HUES48 (cell line): ENCODE results near the gene EFHD1.
"Not testable (repeated sequence)": the region's sequence is repeated elsewhere in the genome, so short reads cannot be mapped to it uniquely, and the experiment has no call there.

Source experiments
- H3K27ac ChIP-seq: one replicate; pipeline ENCODE4 v1.7.0; 2013; ENCODE audit warnings: low read depth, low read length, inconsistent platforms
- H3K27me3 ChIP-seq: 2 replicates; pipeline ENCODE4 v1.6.1; 2013; ENCODE audit warnings: mild to moderate bottlenecking, low read length; ENCODE audit not compliant: control insufficient read depth, insufficient read depth
- H3K36me3 ChIP-seq: 2 replicates; pipeline ENCODE4 v1.6.1; 2013; ENCODE audit warnings: low read length; ENCODE audit not compliant: control insufficient read depth, insufficient read depth
- H3K4me1 ChIP-seq: 2 replicates; pipeline ENCODE4 v1.6.1; 2013; ENCODE audit warnings: mild to moderate bottlenecking, low read length; ENCODE audit not compliant: control insufficient read depth, insufficient read depth
- H3K4me3 ChIP-seq: 2 replicates; pipeline ENCODE4 v1.5.1; 2013; ENCODE audit warnings: mild to moderate bottlenecking, low read depth, low read length
- H3K9ac ChIP-seq: 2 replicates; pipeline ENCODE4 v1.6.1; 2013; ENCODE audit warnings: mild to moderate bottlenecking, low read depth, low read length, moderate library complexity
- H3K9me3 ChIP-seq: 2 replicates; pipeline ENCODE4 v1.6.1; 2013; ENCODE audit warnings: low read length; ENCODE audit not compliant: control insufficient read depth, insufficient read depth

EFHD1 gene

GRCh38 chr2:232697059-232697806 lies 63.8 kb downstream of the EFHD1 start, which contains the start of gene GIGYF2:
TSS of gene GIGYF2 (plus strand) at chr2:232697331. CDS start at chr2:232735198, 37,867 bp downstream.
- Histone ChIP-seq H3K9ac (peak within 1 kb of the TSS; percentile 85), H3K36me3 (peaks cover 10% of the 10 kb centered on the region; the same call in 1 of the 2 replicates), H3K4me1 (peaks cover 19% of the 10 kb centered on the region), H3K27ac (peak within 1 kb of the TSS; percentile 95), H3K4me3 (peak within 1 kb of the TSS; percentile 95), H3K9me3 (no peaks in the 10 kb centered on the region), H3K27me3 (no peaks in the 10 kb centered on the region)

GRCh38 chr2:232697807-232698110 lies 64.4 kb downstream of the EFHD1 start:
- H3K4me3 ChIP-seq, result peak overlapping the region; percentile 95
- H3K36me3 ChIP-seq, result peaks cover 10% of the 10 kb centered on the region; the same call in 1 of the 2 replicates
- peaks cover 19% of the 10 kb centered on the region for H3K4me1 ChIP-seq
- no peaks in the 10 kb centered on the region for H3K27me3 ChIP-seq
- H3K9me3 ChIP-seq, result no peaks in the 10 kb centered on the region
- H3K27ac ChIP-seq, result peak overlapping the region; percentile 95
- H3K9ac ChIP-seq, result peak overlapping the region; percentile 85

- no peak overlapping the region for H3K9ac ChIP-seq
- H3K36me3 ChIP-seq, result peaks cover 14% of the 10 kb centered on the region
- H3K4me1 ChIP-seq, result peaks cover 19% of the 10 kb centered on the region
- H3K27me3 ChIP-seq, result no peaks in the 10 kb centered on the region
- H3K27ac ChIP-seq, result no peak overlapping the region
- peak overlapping the region; percentile 95 for H3K4me3 ChIP-seq
- no peaks in the 10 kb centered on the region for H3K9me3 ChIP-seq
Measured at GRCh38 chr2:232698556-232699091, 65.2 kb downstream of the EFHD1 start.

GRCh38 chr2:232699110-232699509 lies 65.7 kb downstream of the EFHD1 start:
- H3K27me3 ChIP-seq, result no peaks in the 10 kb centered on the region
- no peaks in the 10 kb centered on the region for H3K9me3 ChIP-seq
- no peak overlapping the region for H3K9ac ChIP-seq
- no peak overlapping the region for H3K27ac ChIP-seq
- peak overlapping the region; percentile 95 for H3K4me3 ChIP-seq
- peaks cover 19% of the 10 kb centered on the region for H3K4me1 ChIP-seq
- peaks cover 18% of the 10 kb centered on the region for H3K36me3 ChIP-seq

GRCh38 chr2:232700154-232700553 lies 66.8 kb downstream of the EFHD1 start:
- Histone ChIP-seq H3K4me3 (no peak overlapping the region), H3K9me3 (no peaks in the 10 kb centered on the region), H3K27ac (no peak overlapping the region), H3K4me1 (peaks cover 19% of the 10 kb centered on the region), H3K27me3 (no peaks in the 10 kb centered on the region), H3K9ac (no peak overlapping the region), H3K36me3 (peaks cover 23% of the 10 kb centered on the region)

- H3K4me1 ChIP-seq, result no peaks in the 10 kb centered on the region
Measured at GRCh38 chr2:232707076-232707475, 73.7 kb downstream of the EFHD1 start.

GRCh38 chr2:232713505-232713904 lies 80.1 kb downstream of the EFHD1 start:
- no peak overlapping the region for H3K27ac ChIP-seq
- H3K36me3 ChIP-seq, result peaks cover 13% of the 10 kb centered on the region; the same call in 1 of the 2 replicates

More at GRCh38 chr2:232707076-232707475, 73.7 kb downstream of the EFHD1 start:
- Histone ChIP-seq H3K4me3 (no peak overlapping the region), H3K9ac (no peak overlapping the region), H3K36me3 (peaks cover 36% of the 10 kb centered on the region), H3K27ac (no peak overlapping the region), H3K27me3 (no peaks in the 10 kb centered on the region), H3K9me3 (no peaks in the 10 kb centered on the region)

GRCh38 chr2:232714969-232715368 lies 81.6 kb downstream of the EFHD1 start:
- Histone ChIP-seq H3K9me3 (no peaks in the 10 kb centered on the region), H3K27me3 (no peaks in the 10 kb centered on the region), H3K4me3 (no peak overlapping the region), H3K9ac (no peak overlapping the region), H3K36me3 (peaks cover 10% of the 10 kb centered on the region; the same call in 1 of the 2 replicates), H3K4me1 (no peaks in the 10 kb centered on the region), H3K27ac (no peak overlapping the region)

More at GRCh38 chr2:232713505-232713904, 80.1 kb downstream of the EFHD1 start:
- H3K9ac ChIP-seq, result no peak overlapping the region
- H3K9me3 ChIP-seq, result no peaks in the 10 kb centered on the region
- H3K27me3 ChIP-seq, result no peaks in the 10 kb centered on the region
- no peaks in the 10 kb centered on the region for H3K4me1 ChIP-seq
- no peak overlapping the region for H3K4me3 ChIP-seq

GRCh38 chr2:232720056-232720455 lies 86.7 kb downstream of the EFHD1 start:
- H3K27ac ChIP-seq, H3K4me1 ChIP-seq, H3K9ac ChIP-seq, H3K9me3 ChIP-seq, H3K27me3 ChIP-seq, H3K4me3 ChIP-seq: not testable (repeated sequence)
- peaks cover 13% of the 10 kb centered on the region for H3K36me3 ChIP-seq

- Histone ChIP-seq H3K4me1 (no peaks in the 10 kb centered on the region), H3K36me3 (peaks cover 22% of the 10 kb centered on the region), H3K9ac (no peak overlapping the region), H3K27ac (no peak overlapping the region), H3K4me3 (no peak overlapping the region), H3K9me3 (no peaks in the 10 kb centered on the region), H3K27me3 (no peaks in the 10 kb centered on the region)
Measured at GRCh38 chr2:232721261-232721660, 87.9 kb downstream of the EFHD1 start.

- Histone ChIP-seq H3K4me1 (no peaks in the 10 kb centered on the region), H3K27ac (no peak overlapping the region), H3K27me3 (no peaks in the 10 kb centered on the region), H3K9ac (no peak overlapping the region), H3K36me3 (peaks cover 22% of the 10 kb centered on the region), H3K4me3 (no peak overlapping the region), H3K9me3 (no peaks in the 10 kb centered on the region)
Measured at GRCh38 chr2:232721882-232722281, 88.5 kb downstream of the EFHD1 start.
